NCI-H2107 (cell line): ENCODE results near the gene NHSL1.

Experiments used
- DNase-seq: peaks from one replicate; lab custom pipeline; 2025; lab: John Stamatoyannopoulos, UW

Gene NHSL1

GRCh38 chr6:138522611-138523010 lies 23.3 kb upstream of the NHSL1 start:
- no peak for DNase-seq

DNA sequence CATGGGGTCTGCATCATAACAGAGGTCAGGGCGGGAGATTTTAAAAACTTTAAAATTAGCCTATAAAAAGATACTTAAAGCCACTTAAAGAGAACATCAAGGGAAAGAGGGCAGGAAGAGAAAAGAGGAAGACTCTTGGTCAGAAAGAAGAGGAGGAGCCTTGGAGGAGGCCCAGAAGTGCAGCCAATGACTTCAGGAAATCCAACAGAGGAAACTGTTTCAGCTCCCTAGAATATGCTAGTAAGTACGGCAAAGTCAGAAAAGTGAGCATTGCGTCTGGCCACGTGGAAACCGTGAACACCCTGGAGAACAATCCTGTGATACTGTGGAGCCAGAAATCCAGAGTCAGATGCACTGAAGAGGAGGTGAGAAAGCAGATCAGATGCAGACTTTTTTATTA lies 22.5 kb upstream of the NHSL1 start:
- DNase-seq = no peak

DNA sequence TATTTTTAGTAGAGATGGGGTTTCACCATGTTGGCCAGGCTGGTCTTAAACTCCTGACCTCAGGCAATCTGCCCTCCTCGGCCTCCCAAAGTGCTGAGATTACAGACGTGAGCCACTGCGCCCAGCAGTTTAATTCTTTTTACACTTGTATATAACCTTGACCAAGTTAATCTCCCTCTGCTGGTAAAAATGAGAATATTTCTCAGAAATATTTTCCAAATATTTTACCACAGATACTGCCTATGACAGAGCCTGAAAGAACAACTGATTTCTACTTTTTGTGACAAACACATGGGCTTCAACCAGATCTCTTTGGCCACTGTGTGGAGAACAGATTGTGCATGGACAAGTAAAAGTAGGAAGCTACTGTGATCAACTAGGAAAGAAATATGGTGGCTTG lies 21.2 kb upstream of the NHSL1 start:
- no peak for DNase-seq

DNA sequence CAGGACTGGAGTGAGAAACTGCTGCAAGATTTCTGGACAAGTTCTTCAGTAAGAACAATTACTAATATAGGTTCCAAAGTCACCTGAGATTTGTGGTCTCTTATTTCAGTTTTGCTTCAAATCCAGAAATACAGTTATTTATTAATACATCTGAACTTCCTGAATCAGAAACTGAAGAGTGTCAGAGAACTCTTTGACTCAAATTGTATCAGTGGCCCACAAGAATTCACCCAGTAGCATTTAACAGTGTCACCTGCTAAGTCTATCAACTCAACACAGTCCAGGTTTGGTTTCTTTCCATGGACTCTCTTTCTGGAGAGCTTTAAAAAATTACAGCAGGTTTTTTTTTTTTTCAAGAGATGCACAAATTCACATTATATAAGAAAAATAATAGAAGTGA lies 18.8 kb upstream of the NHSL1 start:
- no peak for DNase-seq

- DNase-seq = no peak
Measured at GRCh38 chr6:138517635-138518034, 18.3 kb upstream of the NHSL1 start.

DNA sequence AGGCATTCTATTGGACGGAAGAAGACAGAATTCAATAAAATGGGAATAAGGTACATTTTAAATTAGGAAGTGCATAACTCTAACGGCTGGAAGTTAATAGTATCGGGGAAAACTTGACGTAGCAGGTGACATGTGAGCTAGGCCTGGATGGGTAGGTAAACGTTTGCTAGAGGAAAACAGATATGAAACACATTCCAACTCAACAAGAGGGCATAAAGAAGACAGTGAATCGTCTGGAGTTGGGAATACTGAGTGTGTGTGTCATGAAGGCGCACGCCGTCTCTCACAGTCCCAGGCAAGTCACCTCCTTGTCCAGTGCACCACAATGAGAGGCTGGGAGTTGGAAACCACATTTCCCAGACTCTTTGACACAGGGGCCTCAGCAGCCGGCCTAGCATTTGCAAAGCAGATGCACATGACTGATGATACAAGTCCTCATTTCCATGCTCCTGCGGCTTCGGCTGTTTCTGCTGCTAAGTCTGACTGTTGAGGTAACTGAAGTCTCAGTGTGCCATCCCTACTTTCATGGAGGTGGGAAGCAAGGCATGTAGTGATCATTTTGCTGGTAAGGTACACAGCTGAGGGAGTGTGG lies 16.5 kb upstream of the NHSL1 start:
- no peak for DNase-seq

- DNase-seq = no peak
Measured at GRCh38 chr6:138514860-138515540, 15.7 kb upstream of the NHSL1 start.

- no peak for DNase-seq
Measured at GRCh38 chr6:138512609-138513008, 13.3 kb upstream of the NHSL1 start.

DNA sequence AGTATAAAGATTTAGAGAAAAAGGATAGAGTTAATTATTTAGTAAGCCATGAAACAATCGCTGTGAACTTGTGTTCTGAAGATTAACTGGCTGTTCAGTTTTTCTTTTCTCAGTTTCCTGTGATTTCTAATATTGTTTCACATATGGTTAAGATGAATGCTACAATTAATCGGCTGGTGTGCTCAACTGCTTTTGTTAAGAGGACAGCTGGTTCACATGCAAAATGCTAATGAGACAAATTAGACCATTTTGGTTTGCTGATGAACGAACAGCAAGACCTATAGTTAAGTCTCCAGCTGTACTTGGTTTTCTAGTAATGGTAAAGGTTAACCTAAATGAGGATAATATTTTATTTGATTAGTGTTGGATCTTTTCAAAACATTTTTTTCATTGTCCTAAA lies 10.8 kb upstream of the NHSL1 start:
- DNase-seq = no peak

DNA sequence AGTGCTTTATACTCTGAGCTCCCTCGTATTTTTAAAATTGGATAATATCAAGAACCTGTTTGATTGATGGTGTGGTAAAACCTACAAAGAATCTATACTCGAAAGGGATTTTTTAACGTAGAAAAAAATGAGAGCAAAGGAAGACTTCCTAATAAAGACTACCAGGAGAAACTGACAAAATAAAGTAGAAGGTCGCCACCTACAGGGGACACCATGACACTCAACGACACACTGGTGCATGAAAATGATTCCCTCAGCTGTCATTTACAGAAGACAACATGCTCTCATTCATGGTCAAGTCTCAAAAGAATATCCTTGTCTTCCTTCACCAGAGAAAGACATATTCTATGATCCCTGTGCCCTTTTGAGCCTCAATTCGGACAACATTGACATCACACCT lies 10.1 kb upstream of the NHSL1 start:
- no peak for DNase-seq

GRCh38 chr6:138508676-138508988 lies 9.3 kb upstream of the NHSL1 start:
- DNase-seq = no peak

DNA sequence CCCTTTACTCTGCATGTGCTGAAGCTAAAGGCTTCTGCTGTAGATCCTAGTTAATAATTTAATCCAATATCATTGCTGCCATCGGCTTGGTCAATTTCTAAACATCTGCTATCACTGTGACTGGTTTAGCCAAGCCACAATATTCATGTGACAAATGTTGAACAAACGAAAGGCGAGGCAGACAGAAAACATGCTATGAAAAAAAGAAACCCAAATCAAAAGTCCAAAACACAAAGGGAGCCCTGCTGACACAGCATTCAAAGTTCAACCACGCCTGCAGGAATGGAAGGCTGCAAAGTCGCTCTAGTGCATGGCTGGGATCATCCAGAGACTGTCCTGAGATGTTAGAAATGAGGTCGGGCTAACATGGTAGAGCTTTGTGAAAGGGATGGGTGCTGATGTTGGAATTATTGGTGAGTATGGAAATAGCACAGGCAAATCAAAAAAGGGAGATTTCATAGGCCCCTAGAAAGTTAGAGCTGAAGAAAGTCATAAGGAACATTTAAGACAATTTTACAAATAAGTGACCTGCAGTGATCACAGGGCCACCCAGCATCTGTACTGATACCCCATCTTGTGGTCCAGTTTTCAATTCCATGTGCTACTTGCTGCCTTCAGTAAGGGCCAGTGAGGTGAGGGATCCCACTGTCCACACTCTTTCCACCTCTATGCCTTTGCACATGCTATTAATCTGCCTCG lies 8.8 kb upstream of the NHSL1 start:
- DNase-seq = no peak

GRCh38 chr6:138504764-138505689 lies 5.7 kb upstream of the NHSL1 start:
- no peak for DNase-seq

- DNase-seq = no peak
Measured at GRCh38 chr6:138503881-138504680, 4.8 kb upstream of the NHSL1 start.

- DNase-seq = no peak
Measured at GRCh38 chr6:138502546-138502945, 3.3 kb upstream of the NHSL1 start.

- DNase-seq = no peak
Measured at GRCh38 chr6:138500867-138501446, 1.7 kb upstream of the NHSL1 start.

- no peak for DNase-seq
Measured at GRCh38 chr6:138500045-138500665, 861 bp upstream of the NHSL1 start.

GRCh38 chr6:138498629-138499302 lies 528 bp downstream of the NHSL1 start:
- DNase-seq = no peak

- DNase-seq = no peak
Measured at GRCh38 chr6:138497286-138497685, 2.0 kb downstream of the NHSL1 start.

DNA sequence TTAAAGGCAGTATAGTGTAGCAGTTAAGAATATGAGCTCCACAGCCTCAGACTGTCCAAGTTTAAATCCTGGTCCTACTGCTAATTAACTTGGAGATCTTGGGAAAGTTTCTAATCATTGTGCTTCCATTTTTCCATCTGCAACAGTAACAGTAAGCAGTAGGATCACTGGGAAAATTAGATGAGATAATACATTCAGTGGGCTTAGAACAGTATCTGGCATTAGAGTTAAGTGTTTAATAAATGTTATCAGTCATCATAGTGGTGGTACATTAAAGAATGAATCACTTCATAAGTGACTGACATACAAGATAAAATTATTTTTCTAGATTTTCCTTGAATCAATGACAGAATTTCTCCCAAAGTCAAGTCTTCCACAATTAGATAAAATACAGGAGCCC lies 5.0 kb downstream of the NHSL1 start:
- no peak for DNase-seq
